ENCODE results near the gene LAPTM4A.

DNA sequence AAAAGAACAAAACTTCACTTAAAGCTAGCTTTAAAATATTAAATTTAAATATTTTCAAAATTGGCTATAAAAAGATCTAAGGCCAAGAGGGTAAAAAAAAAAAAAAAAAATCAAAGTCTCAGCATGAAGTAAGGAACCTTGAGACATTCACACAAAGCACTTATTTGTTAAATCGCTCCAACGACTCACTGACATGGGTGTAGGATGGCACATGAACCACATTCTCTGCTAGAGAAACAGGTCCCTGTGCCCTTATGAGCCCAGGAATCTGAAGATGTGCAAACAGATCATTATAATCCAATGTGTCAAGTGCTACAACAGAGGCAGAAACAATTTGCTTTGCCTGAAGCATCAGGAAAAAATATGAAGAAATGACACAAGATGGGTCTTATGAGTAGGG lies 13.8 kb downstream of the LAPTM4A start:
- TF ChIP-seq, protein P1, sequence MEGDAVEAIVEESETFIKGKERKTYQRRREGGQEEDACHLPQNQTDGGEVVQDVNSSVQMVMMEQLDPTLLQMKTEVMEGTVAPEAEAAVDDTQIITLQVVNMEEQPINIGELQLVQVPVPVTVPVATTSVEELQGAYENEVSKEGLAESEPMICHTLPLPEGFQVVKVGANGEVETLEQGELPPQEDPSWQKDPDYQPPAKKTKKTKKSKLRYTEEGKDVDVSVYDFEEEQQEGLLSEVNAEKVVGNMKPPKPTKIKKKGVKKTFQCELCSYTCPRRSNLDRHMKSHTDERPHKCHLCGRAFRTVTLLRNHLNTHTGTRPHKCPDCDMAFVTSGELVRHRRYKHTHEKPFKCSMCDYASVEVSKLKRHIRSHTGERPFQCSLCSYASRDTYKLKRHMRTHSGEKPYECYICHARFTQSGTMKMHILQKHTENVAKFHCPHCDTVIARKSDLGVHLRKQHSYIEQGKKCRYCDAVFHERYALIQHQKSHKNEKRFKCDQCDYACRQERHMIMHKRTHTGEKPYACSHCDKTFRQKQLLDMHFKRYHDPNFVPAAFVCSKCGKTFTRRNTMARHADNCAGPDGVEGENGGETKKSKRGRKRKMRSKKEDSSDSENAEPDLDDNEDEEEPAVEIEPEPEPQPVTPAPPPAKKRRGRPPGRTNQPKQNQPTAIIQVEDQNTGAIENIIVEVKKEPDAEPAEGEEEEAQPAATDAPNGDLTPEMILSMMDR (IDR thresholded peaks at IDR 0.05): no peak
- no peak for TF ChIP-seq POLR2A (IDR thresholded peaks at IDR 0.05)

All from Peyer's patch (tissue), 4 donors.